Adrenal gland (tissue), 12 donors: Measurements from ENCODE around the gene TMEM132A. TPM values are rescaled to one million over a fixed set of nuclear protein-coding genes. Genes with fewer than 3 reads are reported as not detected.

Source experiments
- DNase-seq, 7 donors: peaks; one replicate each; pipeline ENCODE4 v3.0.0-alpha.2; 2019 to 2020
- H3K27ac ChIP-seq, 5 donors: fragments of 200-600 bp; sonication (generic) in 4 of 5; 1 replicate in 3 of 5; 2 replicates in 2 of 5; pipeline versions ENCODE4 v1.5.1 to v1.8.0; 2016 to 2020; ENCODE audit warnings: mild to moderate bottlenecking in 1 of 5
- H3K27me3 ChIP-seq: fragments of 200-600 bp; 2 replicates; pipeline ENCODE4 v1.8.0; 2021
- H3K36me3 ChIP-seq, 2 donors: fragments of 200-600 bp; replicated peaks in 1 of 2; 1 replicate in 1 of 2; 2 replicates in 1 of 2; pipeline versions ENCODE4 v1.5.1 to v1.8.0; 2018 to 2022
- H3K4me1 ChIP-seq, 2 donors: fragments of 200-600 bp; replicated peaks in 1 of 2; 1 replicate in 1 of 2; 2 replicates in 1 of 2; pipeline versions ENCODE4 v1.5.1 to v1.8.0; 2018 to 2021
- H3K4me3 ChIP-seq, 4 donors: fragments of 200-600 bp; sonication (generic) in 3 of 4; one replicate each; pipeline ENCODE4 v1.5.1; 2016 to 2018
- H3K9me3 ChIP-seq, 3 donors: fragments of 200-600 bp; sonication (generic) in 1 of 3; replicated peaks in 1 of 3; 1 replicate in 2 of 3; 2 replicates in 1 of 3; pipeline versions ENCODE4 v1.5.1 to v1.8.0; 2016 to 2021
- POLR2A ChIP-seq, 2 donors: fragments of 450-650 bp; IDR thresholded peaks; one replicate each; pipeline ENCODE4 v1.6.1; 2017; ENCODE audit warnings: antibody characterized with exemption in 2 of 2, mild to moderate bottlenecking in 2 of 2, moderate library complexity in 1 of 2
- WGBS, 4 donors: extraction: QIAGEN DNeasy Blood & Tissue Kit in 2 of 4; methylation state at CpG; one replicate each; pipeline versions ENCODE4 v1.1.5 to v1.1.7; 2013 to 2017; 5-methylcytosine and 5-hydroxymethylcytosine counted together
- intact Hi-C, 2 donors: fragments of 100-400 bp; cut with DNase I; formaldehyde crosslinking; loops; one replicate each; pipeline versions ENCODE4 v1.14.1 to v1.15.0; 2022 to 2023
- polyA plus RNA-seq, 3 donors: library from polyadenylated mRNA; stranded (reverse); fragments of 200-250 nt in 2 of 3; fragments of 350-450 nt in 1 of 3; fragmentation: Illumina TruSeq in 1 of 3; extraction: RNeasy Lipid Tissue Mini Kit (QIAGEN cat#74804) in 1 of 3; gene quantifications; one replicate each; pipeline ENCODE4 v1.2.3, GENCODE V29; 2013 to 2014
- total RNA-seq, 9 donors: library from RNA; depleted of rRNA in 4 of 9; stranded (reverse); fragments of >200 nt in 4 of 9; fragments of 120-200 nt in 1 of 9; fragmentation: NEBNext Ultra II Directional in 1 of 9; extraction: Animal tissue kit (Norgen Biotek cat#: 25700) in 1 of 9; gene quantifications; one replicate each; pipeline versions ENCODE4 v1.1.0 to v1.2.4, GENCODE V29; 2013 to 2023
- TF ChIP-seq, protein P1 (sequence below), 6 experiments: fragments of 450-650 bp in 4 of 6; fragments of 200-600 bp in 2 of 6; sonication (generic) in 1 of 6; IDR thresholded peaks; 1 replicate in 5 of 6; 2 replicates in 1 of 6; pipeline versions ENCODE4 v1.5.1 to v1.8.0; 2016 to 2021; ENCODE audit warnings: antibody characterized with exemption in 6 of 6, mild to moderate bottlenecking in 2 of 6, moderate library complexity in 1 of 6
- donor health status: healthy with polysubstance abuse.
- donor health status: Bipolar disorder and iron deficiency.
- donor health status: DM: yes; HTN: yes; CAD: no.
- donor health status: DM: no; HTN: no; CAD: no.
- donor health status: DM: no; HTN: no; CAD: no.
- donor health status: DM: yes; HTN: yes; CAD: no.

The TMEM132A gene
- total and polyA plus RNA-seq, 12 donors, result 3.4 to 66.1 (median 38.8) TPM

GRCh38 chr11:60974726-60975125 is 50.5 kb downstream of the TMEM132A start:
- intact Hi-C loops, result no loop called here
- Histone ChIP-seq H3K4me3 (no peak overlapping the region), H3K4me1 (no peaks in the 10 kb centered on the region), H3K36me3 (no peaks in the 10 kb centered on the region), H3K27ac (no peak overlapping the region), H3K27me3 (no peaks in the 10 kb centered on the region), H3K9me3 (no peaks in the 10 kb centered on the region)
- TF ChIP-seq, protein P1, sequence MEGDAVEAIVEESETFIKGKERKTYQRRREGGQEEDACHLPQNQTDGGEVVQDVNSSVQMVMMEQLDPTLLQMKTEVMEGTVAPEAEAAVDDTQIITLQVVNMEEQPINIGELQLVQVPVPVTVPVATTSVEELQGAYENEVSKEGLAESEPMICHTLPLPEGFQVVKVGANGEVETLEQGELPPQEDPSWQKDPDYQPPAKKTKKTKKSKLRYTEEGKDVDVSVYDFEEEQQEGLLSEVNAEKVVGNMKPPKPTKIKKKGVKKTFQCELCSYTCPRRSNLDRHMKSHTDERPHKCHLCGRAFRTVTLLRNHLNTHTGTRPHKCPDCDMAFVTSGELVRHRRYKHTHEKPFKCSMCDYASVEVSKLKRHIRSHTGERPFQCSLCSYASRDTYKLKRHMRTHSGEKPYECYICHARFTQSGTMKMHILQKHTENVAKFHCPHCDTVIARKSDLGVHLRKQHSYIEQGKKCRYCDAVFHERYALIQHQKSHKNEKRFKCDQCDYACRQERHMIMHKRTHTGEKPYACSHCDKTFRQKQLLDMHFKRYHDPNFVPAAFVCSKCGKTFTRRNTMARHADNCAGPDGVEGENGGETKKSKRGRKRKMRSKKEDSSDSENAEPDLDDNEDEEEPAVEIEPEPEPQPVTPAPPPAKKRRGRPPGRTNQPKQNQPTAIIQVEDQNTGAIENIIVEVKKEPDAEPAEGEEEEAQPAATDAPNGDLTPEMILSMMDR (IDR thresholded peaks at IDR 0.05), result no peak
- TF ChIP-seq POLR2A (IDR thresholded peaks at IDR 0.05), result no peak
- DNase-seq, result no peak
- WGBS, 4 donors, result 92 to 97% (median 93%) methylated on average over 6 of the region's 6 CpGs

DNA sequence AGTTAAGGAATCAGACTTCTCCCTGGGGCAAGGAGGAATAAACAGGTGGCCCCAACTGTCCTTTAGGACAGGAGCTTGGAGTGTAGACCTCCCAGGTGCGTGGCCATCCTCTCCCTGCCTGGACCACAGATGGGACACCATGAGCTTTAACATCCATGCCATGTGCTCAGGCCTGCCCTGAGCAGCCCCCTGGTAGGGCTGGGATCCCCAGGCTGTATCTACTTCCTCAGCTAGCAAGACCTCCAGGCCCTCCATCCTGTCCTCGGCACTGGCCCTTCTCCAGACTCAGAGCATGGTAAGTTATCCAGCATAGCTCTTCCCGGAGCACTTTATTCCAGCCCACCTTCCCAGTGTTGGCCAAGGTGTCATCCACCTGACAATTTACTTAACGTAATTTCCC is 53.0 kb downstream of the TMEM132A start:
- no peaks in the 10 kb centered on the region for H3K36me3 ChIP-seq
- 88 to 92% (median 89%) methylated on average over 4 of the region's 4 CpGs for WGBS, 4 donors
- H3K27ac ChIP-seq, result no peak overlapping the region
- H3K4me3 ChIP-seq, result no peak overlapping the region
- no peak for DNase-seq
- H3K27me3 ChIP-seq, result no peaks in the 10 kb centered on the region
- no peak for TF ChIP-seq POLR2A (IDR thresholded peaks at IDR 0.05)
- TF ChIP-seq, protein P1 (IDR thresholded peaks at IDR 0.05), result no peak
- no peaks in the 10 kb centered on the region for H3K4me1 ChIP-seq
- no peaks in the 10 kb centered on the region for H3K9me3 ChIP-seq
- intact Hi-C loops, result no loop called here

DNA sequence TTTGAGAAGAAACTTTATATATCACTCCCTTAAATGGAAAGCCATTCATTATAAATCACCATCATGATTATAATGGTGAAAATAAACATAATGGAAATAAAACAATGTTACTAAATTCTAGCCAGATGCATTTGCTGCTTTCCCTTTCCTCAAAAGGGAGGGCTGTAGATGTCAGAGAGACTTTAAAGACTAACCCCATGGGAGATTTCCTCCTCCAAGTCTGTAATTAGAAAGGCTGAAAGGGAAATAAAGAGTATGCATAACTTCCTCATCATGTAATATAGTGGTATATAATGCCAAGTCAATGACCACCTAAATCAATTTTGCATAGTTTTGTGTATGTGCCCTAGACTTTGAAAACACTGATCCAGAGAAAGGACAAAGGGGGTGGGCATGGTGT is 53.6 kb downstream of the TMEM132A start:
- no peaks in the 10 kb centered on the region for H3K4me1 ChIP-seq
- H3K9me3 ChIP-seq, result no peaks in the 10 kb centered on the region
- DNase-seq, result no peak
- H3K4me3 ChIP-seq, result no peak overlapping the region
- no peaks in the 10 kb centered on the region for H3K36me3 ChIP-seq
- no peak for TF ChIP-seq POLR2A (IDR thresholded peaks at IDR 0.05)
- TF ChIP-seq, protein P1 (IDR thresholded peaks at IDR 0.05), result no peak
- intact Hi-C loops, result no loop called here
- no peaks in the 10 kb centered on the region for H3K27me3 ChIP-seq
- H3K27ac ChIP-seq, result no peak overlapping the region

- H3K27me3 ChIP-seq, result no peaks in the 10 kb centered on the region
- DNase-seq, result no peak
- no peaks in the 10 kb centered on the region for H3K9me3 ChIP-seq
- intact Hi-C loops, result no loop called here
- TF ChIP-seq, protein P1 (IDR thresholded peaks at IDR 0.05), result no peak
- no peak for TF ChIP-seq POLR2A (IDR thresholded peaks at IDR 0.05)
- H3K36me3 ChIP-seq, result no peaks in the 10 kb centered on the region
- H3K4me1 ChIP-seq, result no peaks in the 10 kb centered on the region
- no peak overlapping the region for H3K27ac ChIP-seq
- no peak overlapping the region for H3K4me3 ChIP-seq
- 84 to 96% (median 88%) methylated on average over 10 of the region's 10 CpGs for WGBS, 4 donors
Measured at GRCh38 chr11:60978546-60979380, 54.5 kb downstream of the TMEM132A start.
